ENCODE data around the gene TEX44. TPM values are rescaled to one million over a fixed set of nuclear protein-coding genes. Genes with fewer than 3 reads are reported as not detected.

The TEX44 gene
- total and polyA plus RNA-seq, 2 donors (not counting 1 experiment from before 2014, with no cell fraction given) = not detected

- intact Hi-C loops (cut with micrococcal nuclease) = no loop called here
- CTCF ChIA-PET = interaction anchor here (15.1 to 15.6 kb wide), 2 partner anchors 55 to 99 kb away, joined by 320 to 561 read pairs; no protein-coding TSS in a partner anchor
- Histone ChIP-seq H3K27ac (ENCODE audit: low read length in 2 of 2) (no peak overlapping the region), H3K4me3 (ENCODE audit: control extremely low read depth in 1 of 5, extremely low read depth in 1 of 5, insufficient read depth in 1 of 5, low read depth in 2 of 5, low read length in 4 of 5) (no peak overlapping the region), H3K4me2 (replicated peaks; ENCODE audit: low read depth, low read length, poor library complexity, severe bottlenecking) (no peak overlapping the region), H2AFZ (ENCODE audit: insufficient read depth, low read depth, low read length, poor library complexity, severe bottlenecking) (no peak overlapping the region), H3K9me3 (ENCODE audit: control extremely low read depth in 1 of 3, control insufficient read depth in 2 of 3, insufficient read depth in 1 of 3, low read length in 2 of 3) (no peaks in the 10 kb centered on the region), H3K4me1 (ENCODE audit: control insufficient read depth in 2 of 2, insufficient read depth in 2 of 2, low read length in 2 of 2) (peaks cover 21 to 34% of the 10 kb centered on the region in 2 donors), H3K9ac (ENCODE audit: low read length) (no peak overlapping the region), H3K79me2 (ENCODE audit: control insufficient read depth, insufficient read depth, low read length) (no peaks in the 10 kb centered on the region), H3K36me3 (replicated peaks in 1 of 2; ENCODE audit: control extremely low read depth in 1 of 2, control insufficient read depth in 1 of 2, extremely low read depth in 1 of 2, insufficient read depth in 2 of 2, low read length in 1 of 2) (no peaks in the 10 kb centered on the region), H3K27me3 (replicated peaks in 1 of 4; ENCODE audit: control extremely low read depth in 1 of 4, control insufficient read depth in 3 of 4, insufficient read depth in 4 of 4, low read length in 3 of 4) (no peaks in the 10 kb centered on the region), H4K20me1 (ENCODE audit: control insufficient read depth, insufficient read depth, low read length, poor library complexity, severe bottlenecking) (no peaks in the 10 kb centered on the region)
- no peak for ATAC-seq (ENCODE audit: low read depth)
- TF ChIP-seq CTCF (IDR thresholded peaks at IDR 0.05) = no peak
- TF ChIP-seq EZH2 (IDR thresholded peaks at IDR 0.05; ENCODE audit: borderline replicate concordance, insufficient read depth, low read depth, low read length, poor library complexity, severe bottlenecking) = no peak
- Mint-ChIP-seq H3K9me3 (ENCODE audit: insufficient read depth) (no peaks in the 10 kb centered on the region), H3K4me1 (peaks cover 39% of the 10 kb centered on the region), H3K27me3 (no peaks in the 10 kb centered on the region), H3K4me3 (peak overlapping the region; percentile 61), H3K27ac (peak overlapping the region; percentile 82)
- WGBS (ENCODE audit: insufficient coverage) = 40% methylated on average over 2 of the region's 4 CpGs
- POLR2A ChIA-PET = interaction anchor here (3.8 to 4.9 kb wide), 2 partner anchors 48 to 101 kb away, joined by 19 to 120 read pairs; no protein-coding TSS in a partner anchor
- DNase-seq = peak; percentile 32
These were observed 23.6 kb downstream of the TEX44 start for GRCh38 chr2:231616296-231616695.

GRCh38 chr2:231617059-231617926 is 24.6 kb downstream of the TEX44 start:
- no peaks in the 10 kb centered on the region for H4K20me1 ChIP-seq (ENCODE audit: control insufficient read depth, insufficient read depth, low read length, poor library complexity, severe bottlenecking)
- ATAC-seq (ENCODE audit: low read depth) (no peak), DNase-seq (no peak)
- H3K27me3 Mint-ChIP-seq = no peaks in the 10 kb centered on the region
- no peak overlapping the region for H3K4me2 ChIP-seq (replicated peaks; ENCODE audit: low read depth, low read length, poor library complexity, severe bottlenecking)
- no peaks in the 10 kb centered on the region for H3K9me3 Mint-ChIP-seq (ENCODE audit: insufficient read depth)
- H3K4me1 Mint-ChIP-seq = peaks cover 29% of the 10 kb centered on the region
- H3K4me3 Mint-ChIP-seq = no peak overlapping the region
- ChIA-PET CTCF (interaction anchor here (1.1 to 15.6 kb wide), 3 partner anchors 16 to 98 kb away, joined by 3 to 561 read pairs (median 320); no protein-coding TSS in a partner anchor), POLR2A (interaction anchor here (0.6 to 1.7 kb wide), 2 partner anchors 24 to 58 kb away, joined by 3 to 11 read pairs; no protein-coding TSS in a partner anchor)
- peaks cover 17 to 29% of the 10 kb centered on the region in 2 donors for H3K4me1 ChIP-seq (ENCODE audit: control insufficient read depth in 2 of 2, insufficient read depth in 2 of 2, low read length in 2 of 2)
- no peak overlapping the region for H3K27ac ChIP-seq (ENCODE audit: low read length in 2 of 2)
- H3K27me3 ChIP-seq (replicated peaks in 1 of 4; ENCODE audit: control extremely low read depth in 1 of 4, control insufficient read depth in 3 of 4, insufficient read depth in 4 of 4, low read length in 3 of 4) = no peaks in the 10 kb centered on the region
- H3K9ac ChIP-seq (ENCODE audit: low read length) = no peak overlapping the region
- no peaks in the 10 kb centered on the region for H3K9me3 ChIP-seq (ENCODE audit: control extremely low read depth in 1 of 3, control insufficient read depth in 2 of 3, insufficient read depth in 1 of 3, low read length in 2 of 3)
- H3K27ac Mint-ChIP-seq = peak overlapping the region; percentile 82
- H3K4me3 ChIP-seq (ENCODE audit: control extremely low read depth in 1 of 5, extremely low read depth in 1 of 5, insufficient read depth in 1 of 5, low read depth in 2 of 5, low read length in 4 of 5) = no peak overlapping the region
- no peaks in the 10 kb centered on the region for H3K79me2 ChIP-seq (ENCODE audit: control insufficient read depth, insufficient read depth, low read length)
- TF ChIP-seq CTCF (IDR thresholded peaks at IDR 0.05) = no peak
- TF ChIP-seq EZH2 (IDR thresholded peaks at IDR 0.05; ENCODE audit: borderline replicate concordance, insufficient read depth, low read depth, low read length, poor library complexity, severe bottlenecking) = no peak
- no peaks in the 10 kb centered on the region for H3K36me3 ChIP-seq (replicated peaks in 1 of 2; ENCODE audit: control extremely low read depth in 1 of 2, control insufficient read depth in 1 of 2, extremely low read depth in 1 of 2, insufficient read depth in 2 of 2, low read length in 1 of 2)
- WGBS (ENCODE audit: insufficient coverage) = 62% methylated on average over 9 of the region's 13 CpGs
- H2AFZ ChIP-seq (ENCODE audit: insufficient read depth, low read depth, low read length, poor library complexity, severe bottlenecking) = no peak overlapping the region
- intact Hi-C loops (cut with micrococcal nuclease) = no loop called here
